Transverse colon (tissue), 4 donors: ENCODE measurements around the gene GPR18.

Experiments used
- CTCF ChIP-seq, 5 experiments: fragments of 200-600 bp in 3 of 5; fragments of 450-650 bp in 2 of 5; sonication (generic) in 3 of 5; IDR thresholded peaks; 1 replicate in 2 of 5; 2 replicates in 3 of 5; pipeline ENCODE4 v1.5.1; 2016 to 2017; ENCODE audit warnings: antibody characterized with exemption in 5 of 5, inconsistent platforms in 3 of 5, mild to moderate bottlenecking in 2 of 5, moderate library complexity in 1 of 5
- EP300 ChIP-seq: sonication (generic); formaldehyde crosslinking; IDR thresholded peaks from one replicate; pipeline ENCODE4 v1.6.1; 2017; ENCODE audit warnings: antibody characterized with exemption, low read depth
- POLR2AphosphoS5 ChIP-seq, 3 donors: sonication (generic); formaldehyde crosslinking; IDR thresholded peaks; one replicate each; pipeline ENCODE4 v1.6.1; 2016; ENCODE audit warnings: antibody characterized with exemption in 3 of 3

GRCh38 chr13:99237981-99238662, 20.1 kb downstream of the GPR18 start:
- TF ChIP-seq CTCF (IDR thresholded peaks at IDR 0.05) (no peak), POLR2AphosphoS5 (IDR thresholded peaks at IDR 0.05) (no peak), EP300 (no peak)
